Esophagus squamous epithelium (tissue), 4 donors: ENCODE data around the gene XRCC6.

Experiments used
- CTCF ChIP-seq, 6 experiments: fragments of 450-650 bp in 4 of 6; fragments of 200-600 bp in 2 of 6; sonication (generic) in 2 of 6; IDR thresholded peaks; one replicate each; pipeline ENCODE4 v1.5.1; 2016 to 2019; ENCODE audit warnings: antibody characterized with exemption in 6 of 6, mild to moderate bottlenecking in 4 of 6, moderate library complexity in 4 of 6
- POLR2A ChIP-seq, 4 donors: fragments of 450-650 bp; IDR thresholded peaks; one replicate each; pipeline ENCODE4 v1.6.1; 2017; ENCODE audit warnings: antibody characterized with exemption in 4 of 4, mild to moderate bottlenecking in 4 of 4, moderate library complexity in 3 of 4

GRCh38 chr22:41578818-41579217, 42.3 kb upstream of the XRCC6 start:
- TF ChIP-seq POLR2A (IDR thresholded peaks at IDR 0.05) (no peak), CTCF (IDR thresholded peaks at IDR 0.05) (no peak)
